Type B pancreatic cell (in vitro differentiated cells): ENCODE results near the gene MSX2. TPM values are rescaled to one million over a fixed set of nuclear protein-coding genes. Genes with fewer than 3 reads are reported as not detected.

ENCODE experiments used
- DNase-seq: peaks from one replicate; pipeline ENCODE4 v3.0.0; 2021; ENCODE audit warnings: mixed read lengths; ENCODE audit not compliant: unreplicated experiment; ENCODE audit errors: extremely low spot score
- H3K27ac Mint-ChIP-seq: 2 replicates; pipeline ENCODE4 v1.8.0; 2021; ENCODE audit warnings: mild to moderate bottlenecking, mixed read lengths
- H3K27me3 Mint-ChIP-seq: 2 replicates; pipeline ENCODE4 v1.8.0; 2021; ENCODE audit warnings: mixed read lengths
- H3K36me3 Mint-ChIP-seq: 2 replicates; pipeline ENCODE4 v1.8.0; 2021; ENCODE audit warnings: mixed read lengths
- H3K4me1 Mint-ChIP-seq: one replicate; pipeline ENCODE4 v1.8.0; 2021; ENCODE audit warnings: mixed read lengths; ENCODE audit not compliant: unreplicated experiment
- H3K4me3 Mint-ChIP-seq: 2 replicates; pipeline ENCODE4 v1.8.0; 2021; ENCODE audit warnings: mild to moderate bottlenecking, mixed read lengths
- H3K9me3 Mint-ChIP-seq: 2 replicates; pipeline ENCODE4 v1.8.0; 2021; ENCODE audit warnings: mixed read lengths
- total RNA-seq: library from RNA; stranded (reverse); gene quantifications from 2 replicates; pipeline ENCODE4 v1.2.1, GENCODE V29; 2021; ENCODE audit warnings: low replicate concordance
- TF ChIP-seq, protein P1 (sequence below): fragments of 200-600 bp; sonication (generic); conservative IDR thresholded peaks from 2 replicates; pipeline ENCODE4 v1.5.0; 2021; ENCODE audit warnings: antibody characterized with exemption, mild to moderate bottlenecking

The MSX2 gene
- total RNA-seq, 1 donor from 2014 or later = 69.7 TPM

DNA sequence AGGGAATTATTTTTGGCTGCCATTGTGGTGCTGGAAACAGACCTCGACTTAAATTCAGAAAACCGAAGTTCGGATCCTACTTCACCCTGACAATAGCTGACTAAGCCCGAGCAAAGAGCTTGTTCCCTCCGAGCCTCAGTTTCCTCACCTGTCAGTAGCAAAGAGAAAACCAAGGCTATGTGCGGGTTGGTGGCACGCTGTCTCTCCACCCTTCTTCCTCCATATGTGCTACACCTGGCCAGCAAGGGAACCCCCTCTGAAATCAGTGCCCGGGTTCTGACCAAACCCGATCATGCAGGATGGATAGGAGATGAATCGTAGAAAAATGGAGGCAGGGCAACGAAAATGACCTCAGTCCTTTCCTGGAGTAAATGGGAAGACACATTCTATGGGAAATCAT, 16.7 kb upstream of the MSX2 start:
- Mint-ChIP-seq H3K36me3 (no peaks in the 10 kb centered on the region), H3K4me3 (no peak overlapping the region), H3K27me3 (peaks cover 9% of the 10 kb centered on the region), H3K9me3 (no peaks in the 10 kb centered on the region), H3K27ac (no peak overlapping the region), H3K4me1 (peaks cover 26% of the 10 kb centered on the region)
- TF ChIP-seq, protein P1, sequence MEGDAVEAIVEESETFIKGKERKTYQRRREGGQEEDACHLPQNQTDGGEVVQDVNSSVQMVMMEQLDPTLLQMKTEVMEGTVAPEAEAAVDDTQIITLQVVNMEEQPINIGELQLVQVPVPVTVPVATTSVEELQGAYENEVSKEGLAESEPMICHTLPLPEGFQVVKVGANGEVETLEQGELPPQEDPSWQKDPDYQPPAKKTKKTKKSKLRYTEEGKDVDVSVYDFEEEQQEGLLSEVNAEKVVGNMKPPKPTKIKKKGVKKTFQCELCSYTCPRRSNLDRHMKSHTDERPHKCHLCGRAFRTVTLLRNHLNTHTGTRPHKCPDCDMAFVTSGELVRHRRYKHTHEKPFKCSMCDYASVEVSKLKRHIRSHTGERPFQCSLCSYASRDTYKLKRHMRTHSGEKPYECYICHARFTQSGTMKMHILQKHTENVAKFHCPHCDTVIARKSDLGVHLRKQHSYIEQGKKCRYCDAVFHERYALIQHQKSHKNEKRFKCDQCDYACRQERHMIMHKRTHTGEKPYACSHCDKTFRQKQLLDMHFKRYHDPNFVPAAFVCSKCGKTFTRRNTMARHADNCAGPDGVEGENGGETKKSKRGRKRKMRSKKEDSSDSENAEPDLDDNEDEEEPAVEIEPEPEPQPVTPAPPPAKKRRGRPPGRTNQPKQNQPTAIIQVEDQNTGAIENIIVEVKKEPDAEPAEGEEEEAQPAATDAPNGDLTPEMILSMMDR = no peak
- DNase-seq = no peak

DNA sequence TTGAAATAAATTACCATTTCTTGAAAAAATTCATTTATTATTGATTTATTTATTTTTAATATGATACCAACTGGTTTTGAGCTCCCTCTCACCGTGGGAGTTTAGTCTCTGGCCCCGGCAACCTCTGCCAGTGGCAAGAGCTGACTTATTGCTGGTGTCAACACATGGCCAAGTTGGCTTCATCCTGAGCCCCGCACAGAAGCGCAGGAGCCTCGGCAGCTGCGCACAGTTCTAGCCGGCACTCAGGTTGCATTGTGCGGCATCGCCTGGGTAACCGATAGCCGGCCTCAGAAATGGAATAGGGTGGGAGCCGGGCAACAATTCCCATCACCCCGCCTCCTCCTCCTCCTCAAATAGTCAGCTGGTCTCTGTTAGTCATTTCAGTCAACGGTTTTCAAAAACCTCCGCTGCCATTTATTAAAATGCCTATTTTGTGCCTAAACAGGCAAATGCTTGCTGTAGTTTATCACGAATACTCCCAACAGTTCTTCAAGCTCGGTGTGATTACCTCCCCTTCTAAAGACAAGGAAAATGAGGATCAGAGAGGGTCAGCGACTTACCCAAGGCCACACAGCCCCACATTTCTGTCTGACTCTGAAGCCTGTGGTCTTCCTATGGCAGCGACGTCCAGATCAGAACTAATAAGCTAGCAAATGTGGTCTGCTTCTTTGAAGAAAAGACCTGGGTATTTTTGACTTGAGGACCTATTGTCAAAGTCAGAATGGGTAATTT, 15.7 kb upstream of the MSX2 start:
- no peaks in the 10 kb centered on the region for H3K9me3 Mint-ChIP-seq
- TF ChIP-seq, protein P1 = no peak
- H3K4me1 Mint-ChIP-seq = peaks cover 31% of the 10 kb centered on the region
- H3K27ac Mint-ChIP-seq = no peak overlapping the region
- H3K36me3 Mint-ChIP-seq = no peaks in the 10 kb centered on the region
- no peak for DNase-seq
- H3K27me3 Mint-ChIP-seq = peaks cover 14% of the 10 kb centered on the region
- no peak overlapping the region for H3K4me3 Mint-ChIP-seq

DNA sequence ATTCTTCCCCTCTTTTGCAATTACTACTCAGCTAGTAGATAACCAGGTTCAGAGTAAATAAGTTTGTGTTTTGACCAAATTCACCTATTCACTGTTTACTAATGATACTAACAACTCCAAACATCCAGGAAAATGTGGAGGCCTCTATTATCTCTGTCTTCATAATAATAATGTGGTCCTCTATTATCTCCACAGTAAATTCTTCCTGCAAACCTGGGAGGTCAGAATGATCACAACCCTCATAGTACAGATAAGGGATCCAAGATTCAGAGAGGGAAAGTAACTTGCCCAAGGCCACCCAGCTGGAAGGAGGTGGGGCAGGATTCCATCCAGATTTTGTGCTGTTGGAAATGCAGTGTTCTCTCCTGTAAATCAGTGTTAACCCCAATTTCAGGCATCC, 9.6 kb upstream of the MSX2 start:
- Mint-ChIP-seq H3K4me1 (peaks cover 38% of the 10 kb centered on the region), H3K36me3 (no peaks in the 10 kb centered on the region), H3K27ac (no peak overlapping the region), H3K4me3 (no peak overlapping the region), H3K9me3 (no peaks in the 10 kb centered on the region), H3K27me3 (peaks cover 43% of the 10 kb centered on the region)
- DNase-seq = no peak
- TF ChIP-seq, protein P1 = no peak

DNA sequence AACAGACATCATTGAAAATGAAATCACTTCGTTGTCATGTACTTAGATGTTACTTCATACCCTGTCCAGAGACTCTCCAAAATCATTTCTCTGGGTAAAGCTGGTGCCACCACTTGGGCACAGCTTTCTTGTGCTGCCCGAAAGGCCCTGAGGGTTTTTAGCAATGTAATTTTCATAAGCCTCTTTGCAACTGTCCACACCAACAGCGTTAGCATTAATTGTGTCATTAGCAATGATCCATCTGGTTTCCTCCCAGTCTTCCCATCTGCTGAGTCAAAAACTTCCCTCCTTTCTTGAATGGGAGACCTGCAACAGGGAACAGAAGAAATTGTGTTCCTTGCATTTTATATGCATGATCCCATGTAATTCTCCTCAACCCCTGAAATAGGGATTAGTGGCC, 8.6 kb upstream of the MSX2 start:
- Mint-ChIP-seq H3K27ac (no peak overlapping the region), H3K4me1 (peaks cover 47% of the 10 kb centered on the region), H3K36me3 (no peaks in the 10 kb centered on the region), H3K9me3 (no peaks in the 10 kb centered on the region), H3K4me3 (no peak overlapping the region), H3K27me3 (peaks cover 53% of the 10 kb centered on the region)
- TF ChIP-seq, protein P1 = no peak
- DNase-seq = no peak

DNA sequence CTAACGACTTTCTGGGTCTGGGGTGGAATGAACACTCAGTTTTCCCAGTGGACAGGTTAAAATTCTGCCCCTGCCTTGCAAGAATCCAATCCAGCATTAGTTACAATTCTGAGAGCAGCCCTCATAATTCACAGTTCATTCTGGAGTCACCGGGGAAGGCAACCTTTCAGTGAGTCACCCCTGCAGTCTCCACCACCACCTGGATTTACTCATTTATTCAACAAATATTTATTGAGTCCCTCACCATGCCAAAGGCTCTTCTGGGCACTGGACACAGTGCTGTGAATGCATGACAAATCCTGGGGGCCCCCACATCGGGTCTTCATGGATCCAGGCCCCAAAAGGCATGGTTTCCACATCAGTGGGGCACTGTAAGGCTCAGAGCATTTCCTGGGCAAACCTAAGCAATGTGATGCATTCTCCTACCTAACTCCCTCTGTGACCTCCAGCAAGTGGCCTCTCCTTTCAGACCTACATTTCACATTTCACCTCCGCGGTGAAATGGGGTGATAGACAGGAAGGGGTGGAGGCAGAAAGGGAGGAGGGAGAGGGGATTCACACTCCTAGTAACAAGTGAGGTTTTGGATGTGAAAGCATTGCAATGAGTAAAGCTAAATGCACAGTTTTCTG, 6.4 kb upstream of the MSX2 start:
- peaks cover 65% of the 10 kb centered on the region for H3K27me3 Mint-ChIP-seq
- no peak overlapping the region for H3K27ac Mint-ChIP-seq
- H3K4me3 Mint-ChIP-seq = no peak overlapping the region
- peaks cover 55% of the 10 kb centered on the region for H3K4me1 Mint-ChIP-seq
- TF ChIP-seq, protein P1 = no peak
- H3K9me3 Mint-ChIP-seq = no peaks in the 10 kb centered on the region
- no peaks in the 10 kb centered on the region for H3K36me3 Mint-ChIP-seq
- DNase-seq = no peak
